ENCODE results near the gene ACVR2A. TPM values are rescaled to one million over a fixed set of nuclear protein-coding genes. Genes with fewer than 3 reads are reported as not detected.

The ACVR2A gene
- polyA plus RNA-seq (2012; ENCODE audit: insufficient read depth, insufficient read length) = 0.80 TPM

GRCh38 chr2:147844697-147845410, at the start of gene ACVR2A:
ACVR2A (plus strand) TSS chr2:147845029; CDS start chr2:147845153, 124 bp downstream.
- H3K4me3 ChIP-seq (ENCODE audit: low read length) = peak within 1 kb of the TSS; percentile 69
- no peak for DNase-seq (ENCODE audit: low read depth, low spot score)

GRCh38 chr2:147800316-147800715, 44.5 kb upstream of the ACVR2A start:
- H3K4me3 ChIP-seq (ENCODE audit: low read length) = no peak overlapping the region
- no peak for DNase-seq (ENCODE audit: low read depth, low spot score)

GRCh38 chr2:147806846-147807245, 38.0 kb upstream of the ACVR2A start:
- DNase-seq (ENCODE audit: low read depth, low spot score) = no peak
- H3K4me3 ChIP-seq (ENCODE audit: low read length) = no peak overlapping the region

GRCh38 chr2:147808520-147808919, 36.3 kb upstream of the ACVR2A start:
- no peak overlapping the region for H3K4me3 ChIP-seq (ENCODE audit: low read length)
- no peak for DNase-seq (ENCODE audit: low read depth, low spot score)

GRCh38 chr2:147810883-147811765, 33.7 kb upstream of the ACVR2A start:
- H3K4me3 ChIP-seq (ENCODE audit: low read length) = no peak overlapping the region
- no peak for DNase-seq (ENCODE audit: low read depth, low spot score)

GRCh38 chr2:147818741-147819140, 26.1 kb upstream of the ACVR2A start:
- no peak for DNase-seq (ENCODE audit: low read depth, low spot score)
- H3K4me3 ChIP-seq (ENCODE audit: low read length) = no peak overlapping the region

- no peak overlapping the region for H3K4me3 ChIP-seq (ENCODE audit: low read length)
- no peak for DNase-seq (ENCODE audit: low read depth, low spot score)
These were observed 20.2 kb upstream of the ACVR2A start for GRCh38 chr2:147824620-147825019.

GRCh38 chr2:147826278-147827087, 18.3 kb upstream of the ACVR2A start:
- no peak overlapping the region for H3K4me3 ChIP-seq (ENCODE audit: low read length)
- no peak for DNase-seq (ENCODE audit: low read depth, low spot score)

- no peak for DNase-seq (ENCODE audit: low read depth, low spot score)
- H3K4me3 ChIP-seq (ENCODE audit: low read length) = no peak overlapping the region
These were observed 17.8 kb upstream of the ACVR2A start for GRCh38 chr2:147827088-147827375.

- H3K4me3 ChIP-seq (ENCODE audit: low read length) = no peak overlapping the region
- DNase-seq (ENCODE audit: low read depth, low spot score) = no peak
These were observed 15.7 kb upstream of the ACVR2A start for GRCh38 chr2:147829106-147829505.

- no peak overlapping the region for H3K4me3 ChIP-seq (ENCODE audit: low read length)
- DNase-seq (ENCODE audit: low read depth, low spot score) = no peak
These were observed 8.7 kb upstream of the ACVR2A start for GRCh38 chr2:147836099-147836498.

GRCh38 chr2:147843391-147843863, 1.4 kb upstream of the ACVR2A start:
- peak overlapping the region; percentile 69; the same call in 1 of the 2 replicates for H3K4me3 ChIP-seq (ENCODE audit: low read length)
- DNase-seq (ENCODE audit: low read depth, low spot score) = no peak

- peak overlapping the region; percentile 69 for H3K4me3 ChIP-seq (ENCODE audit: low read length)
- DNase-seq (ENCODE audit: low read depth, low spot score) = peak; percentile 21
These were observed 749 bp upstream of the ACVR2A start for GRCh38 chr2:147843864-147844696.

- peak overlapping the region; percentile 69 for H3K4me3 ChIP-seq (ENCODE audit: low read length)
- DNase-seq (ENCODE audit: low read depth, low spot score) = peak; percentile 41
These were observed 662 bp downstream of the ACVR2A start for GRCh38 chr2:147845411-147845971.

GRCh38 chr2:147846412-147847081, 1.7 kb downstream of the ACVR2A start:
- no peak for DNase-seq (ENCODE audit: low read depth, low spot score)
- no peak overlapping the region for H3K4me3 ChIP-seq (ENCODE audit: low read length)

- no peak for DNase-seq (ENCODE audit: low read depth, low spot score)
- no peak overlapping the region for H3K4me3 ChIP-seq (ENCODE audit: low read length)
These were observed 3.0 kb downstream of the ACVR2A start for GRCh38 chr2:147847746-147848391.

GRCh38 chr2:147850838-147851237, 6.0 kb downstream of the ACVR2A start:
- no peak overlapping the region for H3K4me3 ChIP-seq (ENCODE audit: low read length)
- no peak for DNase-seq (ENCODE audit: low read depth, low spot score)
